Activated naive CD4-positive, alpha-beta T cell treated with anti-CD3 and anti-CD28 coated beads for 36 hours (primary cell): ENCODE measurements around the gene FAU. TPM values are rescaled to one million over a fixed set of nuclear protein-coding genes. Genes with fewer than 3 reads are reported as not detected.
A peak's percentile ranks its signal among the peaks of the same experiment; 100 is the strongest.

Experiments used
- CTCF ChIA-PET: fragments of 350-600 bp; sonication (Branson Sonifier 250); formaldehyde crosslinking; loops from one replicate; lab custom pipeline; 2021; ENCODE audit warnings: antibody characterized with exemption; lab: Charles Lee
- DNase-seq: peaks from one replicate; pipeline ENCODE4 v3.0.0-alpha.2; 2020
- H3K27ac Mint-ChIP-seq: one replicate; pipeline ENCODE4 v1.8.0; 2021; ENCODE audit warnings: mild to moderate bottlenecking, mixed read lengths
- H3K27me3 Mint-ChIP-seq: one replicate; pipeline ENCODE4 v1.8.0; 2021; ENCODE audit warnings: low read depth, mixed read lengths
- H3K36me3 Mint-ChIP-seq: one replicate; pipeline ENCODE4 v1.8.0; 2021; ENCODE audit warnings: low read depth, mixed read lengths
- H3K4me1 Mint-ChIP-seq: one replicate; pipeline ENCODE4 v1.8.0; 2021; ENCODE audit warnings: low read depth, mixed read lengths
- H3K4me3 Mint-ChIP-seq: one replicate; pipeline ENCODE4 v1.8.0; 2021; ENCODE audit warnings: mild to moderate bottlenecking, moderate library complexity, mixed read lengths
- H3K9me3 Mint-ChIP-seq: one replicate; pipeline ENCODE4 v1.8.0; 2021; ENCODE audit warnings: mixed read lengths
- intact Hi-C: fragments of 100-400 bp; cut with micrococcal nuclease; formaldehyde crosslinking; loops from one replicate; pipeline ENCODE4 v1.15.1; 2023
- total RNA-seq, 2 experiments: library from RNA; stranded (reverse); gene quantifications; one replicate each; pipeline ENCODE4 v1.2.3, GENCODE V29; 2021

The FAU gene
- total RNA-seq, 2 experiments from 2014 or later: 1,272 to 1,294 TPM

GRCh38 chr11:65110354-65110861 is 11.5 kb downstream of the FAU start:
- peak; percentile 99 for DNase-seq
- Mint-ChIP-seq H3K4me1 (peaks cover 38% of the 10 kb centered on the region), H3K9me3 (no peaks in the 10 kb centered on the region), H3K4me3 (peak overlapping the region; percentile 29), H3K27me3 (no peaks in the 10 kb centered on the region), H3K27ac (peak overlapping the region; percentile 46), H3K36me3 (peaks cover under 1% of the 10 kb centered on the region)
- CTCF ChIA-PET: interaction anchor here (0.5 to 4.1 kb wide), 27 partner anchors 8 to 264 kb away, joined by 3 to 41 read pairs (median 4); partner anchors contain the start of genes ARL2, CAPN1, CDC42EP2 and DPF2
- intact Hi-C loops: loop anchor here (1.0 to 5.0 kb wide), 6 partner anchors 8 to 222 kb away; partner anchors contain the start of genes CAPN1, DPF2, POLA2 and SAC3D1

- H3K4me3 Mint-ChIP-seq: no peak overlapping the region
- intact Hi-C loops: loop anchor here (1.0 to 5.0 kb wide), 6 partner anchors 9 to 223 kb away; partner anchors contain the start of genes CAPN1, DPF2, POLA2 and SAC3D1
- CTCF ChIA-PET: interaction anchor here (0.5 to 4.1 kb wide), 18 partner anchors 7 to 263 kb away, joined by 3 to 41 read pairs (median 6); partner anchors contain the start of genes ARL2, CAPN1, DPF2 and FAU
- peak overlapping the region; percentile 46 for H3K27ac Mint-ChIP-seq
- no peaks in the 10 kb centered on the region for H3K27me3 Mint-ChIP-seq
- peaks cover 37% of the 10 kb centered on the region for H3K4me1 Mint-ChIP-seq
- DNase-seq: no peak
- peaks cover 1% of the 10 kb centered on the region for H3K36me3 Mint-ChIP-seq
- no peaks in the 10 kb centered on the region for H3K9me3 Mint-ChIP-seq
These were observed 12.4 kb downstream of the FAU start for GRCh38 chr11:65109231-65110198.

GRCh38 chr11:65108469-65109123 is 13.3 kb downstream of the FAU start:
- Mint-ChIP-seq H3K4me1 (peaks cover 34% of the 10 kb centered on the region), H3K4me3 (no peak overlapping the region), H3K9me3 (no peaks in the 10 kb centered on the region), H3K27ac (no peak overlapping the region), H3K27me3 (no peaks in the 10 kb centered on the region), H3K36me3 (peaks cover 1% of the 10 kb centered on the region)
- DNase-seq: no peak
- intact Hi-C loops: no loop called here
- CTCF ChIA-PET: interaction anchor here (0.7 kb wide), 1 partner anchor 207 kb away, joined by 3 read pairs; no protein-coding TSS in a partner anchor

GRCh38 chr11:65107751-65108468 is 14.0 kb downstream of the FAU start:
- Mint-ChIP-seq H3K4me1 (peaks cover 27% of the 10 kb centered on the region), H3K36me3 (peaks cover 1% of the 10 kb centered on the region), H3K27ac (no peak overlapping the region), H3K9me3 (no peaks in the 10 kb centered on the region), H3K4me3 (no peak overlapping the region), H3K27me3 (no peaks in the 10 kb centered on the region)
- CTCF ChIA-PET: no interaction called here
- no peak for DNase-seq
- intact Hi-C loops: no loop called here

- Mint-ChIP-seq H3K4me3 (no peak overlapping the region), H3K27me3 (no peaks in the 10 kb centered on the region), H3K27ac (no peak overlapping the region), H3K4me1 (peaks cover 27% of the 10 kb centered on the region), H3K9me3 (no peaks in the 10 kb centered on the region), H3K36me3 (peaks cover 1% of the 10 kb centered on the region)
- DNase-seq: no peak
- intact Hi-C loops: no loop called here
- CTCF ChIA-PET: no interaction called here
These were observed 14.9 kb downstream of the FAU start for GRCh38 chr11:65107078-65107477.

GRCh38 chr11:65104628-65105027 is 17.3 kb downstream of the FAU start:
- Mint-ChIP-seq H3K27ac (peak overlapping the region; percentile 6), H3K27me3 (no peaks in the 10 kb centered on the region), H3K4me3 (no peak overlapping the region), H3K9me3 (no peaks in the 10 kb centered on the region), H3K36me3 (peaks cover 4% of the 10 kb centered on the region), H3K4me1 (peaks cover 6% of the 10 kb centered on the region)
- no peak for DNase-seq
- intact Hi-C loops: no loop called here
- CTCF ChIA-PET: no interaction called here

- DNase-seq: no peak
- no peak overlapping the region for H3K4me3 Mint-ChIP-seq
- intact Hi-C loops: no loop called here
- H3K27ac Mint-ChIP-seq: no peak overlapping the region
- H3K9me3 Mint-ChIP-seq: no peaks in the 10 kb centered on the region
- H3K4me1 Mint-ChIP-seq: peaks cover 6% of the 10 kb centered on the region
- no peaks in the 10 kb centered on the region for H3K27me3 Mint-ChIP-seq
- CTCF ChIA-PET: interaction anchor here (0.6 to 3.4 kb wide), 2 partner anchors 8 to 29 kb away, joined by 3 to 16 read pairs; partner anchors contain the start of gene TM7SF2
- peaks cover 4% of the 10 kb centered on the region for H3K36me3 Mint-ChIP-seq
These were observed 18.5 kb downstream of the FAU start for GRCh38 chr11:65103476-65103875.

GRCh38 chr11:65102142-65103095 is 19.5 kb downstream of the FAU start:
- Mint-ChIP-seq H3K27me3 (no peaks in the 10 kb centered on the region), H3K4me3 (no peak overlapping the region), H3K4me1 (peaks cover 12% of the 10 kb centered on the region), H3K27ac (no peak overlapping the region), H3K36me3 (peaks cover 4% of the 10 kb centered on the region), H3K9me3 (no peaks in the 10 kb centered on the region)
- DNase-seq: no peak
- intact Hi-C loops: no loop called here
- CTCF ChIA-PET: interaction anchor here (0.6 to 3.4 kb wide), 5 partner anchors 9 to 272 kb away, joined by 3 to 16 read pairs (median 4); partner anchors contain the start of genes TM7SF2 and ZNHIT2

- H3K27ac Mint-ChIP-seq: no peak overlapping the region
These were observed 21.1 kb downstream of the FAU start for GRCh38 chr11:65100674-65101350.

GRCh38 chr11:65096926-65097325 is 25.0 kb downstream of the FAU start:
- no peaks in the 10 kb centered on the region for H3K9me3 Mint-ChIP-seq
- intact Hi-C loops: loop anchor here (1.0 to 2.0 kb wide), 6 partner anchors 13 to 70 kb away; partner anchors contain the start of genes CDCA5, FAU, MRPL49 and SNX15
- H3K4me3 Mint-ChIP-seq: peak overlapping the region; percentile 94
- CTCF ChIA-PET: interaction anchor here (1.7 to 5.1 kb wide), 2 partner anchors 15 to 84 kb away, joined by 4 to 41 read pairs; partner anchors contain the start of gene TM7SF2
- no peaks in the 10 kb centered on the region for H3K27me3 Mint-ChIP-seq
- peak overlapping the region; percentile 24 for H3K27ac Mint-ChIP-seq
- H3K4me1 Mint-ChIP-seq: peaks cover 17% of the 10 kb centered on the region
- H3K36me3 Mint-ChIP-seq: peaks cover 2% of the 10 kb centered on the region
- no peak for DNase-seq

More at GRCh38 chr11:65100674-65101350, 21.1 kb downstream of the FAU start:
- DNase-seq: no peak
- CTCF ChIA-PET: interaction anchor here (1.2 to 5.1 kb wide), 4 partner anchors 11 to 18 kb away, joined by 3 to 41 read pairs (median 10); partner anchors contain the start of genes TM7SF2 and ZNHIT2
- Mint-ChIP-seq H3K4me3 (no peak overlapping the region), H3K4me1 (peaks cover 19% of the 10 kb centered on the region), H3K36me3 (peaks cover 4% of the 10 kb centered on the region), H3K27me3 (no peaks in the 10 kb centered on the region), H3K9me3 (no peaks in the 10 kb centered on the region)
- intact Hi-C loops: no loop called here
